GM12874 (cell line): ENCODE results near the gene NEUROG3.

Experiments
- TF ChIP-seq, protein P1 (sequence below): IDR thresholded peaks from 2 replicates; pipeline ENCODE4 v1.5.1; 2011; ENCODE audit warnings: low read depth, mild to moderate bottlenecking, control low read depth, low read length, moderate library complexity; ENCODE audit not compliant: insufficient read depth

The NEUROG3 gene, protein sequence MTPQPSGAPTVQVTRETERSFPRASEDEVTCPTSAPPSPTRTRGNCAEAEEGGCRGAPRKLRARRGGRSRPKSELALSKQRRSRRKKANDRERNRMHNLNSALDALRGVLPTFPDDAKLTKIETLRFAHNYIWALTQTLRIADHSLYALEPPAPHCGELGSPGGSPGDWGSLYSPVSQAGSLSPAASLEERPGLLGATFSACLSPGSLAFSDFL

DNA sequence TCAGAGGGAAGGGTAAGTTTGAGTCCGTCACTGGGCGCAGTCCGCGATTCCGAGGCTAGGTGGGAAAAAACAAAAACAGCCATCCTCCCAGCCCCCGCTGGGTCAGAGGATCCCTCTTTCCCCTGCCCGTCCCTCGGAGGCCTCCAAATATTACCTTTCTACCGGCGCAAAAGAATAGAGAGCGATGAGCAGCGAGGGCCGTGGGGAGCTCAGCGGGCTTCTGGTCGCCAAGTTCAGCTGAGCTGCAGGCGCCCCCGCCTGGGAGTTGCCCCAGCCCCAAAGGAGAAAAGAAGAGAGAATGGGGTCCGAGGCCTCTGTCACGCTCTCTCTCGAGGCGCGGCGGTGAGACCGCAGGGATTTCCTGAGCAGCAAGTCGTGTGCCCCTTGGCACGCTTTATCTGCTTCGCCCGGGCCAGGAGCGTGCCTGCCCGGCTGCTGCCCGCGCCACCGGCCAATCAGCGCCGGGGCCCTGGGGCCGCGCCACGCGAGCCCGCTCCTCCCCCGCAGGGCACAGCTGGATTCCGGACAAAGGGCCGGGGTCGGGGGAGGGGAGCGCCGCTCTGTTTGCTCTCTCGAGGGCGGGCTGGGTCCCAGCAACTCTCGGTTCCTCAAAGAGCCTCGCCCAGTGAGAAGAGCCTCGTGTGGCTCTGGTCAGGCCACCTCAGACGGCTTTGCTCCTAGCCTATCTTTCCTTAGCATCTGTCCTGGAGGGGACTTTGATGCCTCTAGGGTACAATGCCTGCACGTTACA, at the start of gene NEUROG3:
TSS of gene NEUROG3 (minus strand) at position 367 of the 751 bp plus-strand sequence. CDS start 379 bp downstream, outside the sequence.
- TF ChIP-seq, protein P1, sequence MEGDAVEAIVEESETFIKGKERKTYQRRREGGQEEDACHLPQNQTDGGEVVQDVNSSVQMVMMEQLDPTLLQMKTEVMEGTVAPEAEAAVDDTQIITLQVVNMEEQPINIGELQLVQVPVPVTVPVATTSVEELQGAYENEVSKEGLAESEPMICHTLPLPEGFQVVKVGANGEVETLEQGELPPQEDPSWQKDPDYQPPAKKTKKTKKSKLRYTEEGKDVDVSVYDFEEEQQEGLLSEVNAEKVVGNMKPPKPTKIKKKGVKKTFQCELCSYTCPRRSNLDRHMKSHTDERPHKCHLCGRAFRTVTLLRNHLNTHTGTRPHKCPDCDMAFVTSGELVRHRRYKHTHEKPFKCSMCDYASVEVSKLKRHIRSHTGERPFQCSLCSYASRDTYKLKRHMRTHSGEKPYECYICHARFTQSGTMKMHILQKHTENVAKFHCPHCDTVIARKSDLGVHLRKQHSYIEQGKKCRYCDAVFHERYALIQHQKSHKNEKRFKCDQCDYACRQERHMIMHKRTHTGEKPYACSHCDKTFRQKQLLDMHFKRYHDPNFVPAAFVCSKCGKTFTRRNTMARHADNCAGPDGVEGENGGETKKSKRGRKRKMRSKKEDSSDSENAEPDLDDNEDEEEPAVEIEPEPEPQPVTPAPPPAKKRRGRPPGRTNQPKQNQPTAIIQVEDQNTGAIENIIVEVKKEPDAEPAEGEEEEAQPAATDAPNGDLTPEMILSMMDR, result no peak

DNA sequence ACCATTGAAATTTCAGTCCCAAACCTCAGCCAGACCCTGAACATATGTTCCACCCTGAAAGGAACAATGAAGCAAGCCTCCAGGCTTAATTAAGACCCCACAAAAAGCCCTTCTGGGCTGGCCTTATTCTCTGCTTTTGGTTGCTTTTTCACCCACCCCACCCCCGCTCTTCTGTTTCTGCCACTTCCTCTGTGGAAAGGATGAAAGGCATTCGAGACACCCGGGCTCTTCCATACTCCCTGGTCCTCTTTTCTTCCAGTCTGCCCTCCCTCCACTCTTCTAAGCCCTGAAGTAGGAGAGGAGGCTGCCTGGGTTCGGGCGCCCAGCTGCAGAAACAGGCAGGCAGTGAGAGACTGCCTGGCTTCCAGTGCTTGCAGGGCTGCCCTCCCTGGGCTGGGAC, 47.4 kb upstream of the NEUROG3 start:
- TF ChIP-seq, protein P1, result no peak

DNA sequence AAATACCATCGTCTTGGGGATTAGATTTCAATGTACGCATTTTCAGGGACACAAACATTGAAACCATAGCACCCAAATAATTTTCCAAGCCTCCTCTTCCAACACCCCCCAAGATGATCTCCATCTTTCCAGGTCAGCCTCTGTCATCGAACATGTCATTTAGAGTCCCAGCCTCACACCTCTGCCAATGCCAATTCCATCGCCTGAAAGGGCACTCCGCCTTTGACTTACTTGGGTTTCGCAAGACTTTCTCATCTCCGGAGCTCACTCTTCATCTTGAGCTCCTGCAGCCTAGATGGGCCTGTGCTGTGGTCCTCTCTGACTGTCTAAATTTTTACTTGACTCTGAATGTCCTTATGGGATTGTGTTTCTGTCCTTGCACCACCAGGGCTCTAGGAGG, 46.4 kb upstream of the NEUROG3 start:
- TF ChIP-seq, protein P1, result no peak

DNA sequence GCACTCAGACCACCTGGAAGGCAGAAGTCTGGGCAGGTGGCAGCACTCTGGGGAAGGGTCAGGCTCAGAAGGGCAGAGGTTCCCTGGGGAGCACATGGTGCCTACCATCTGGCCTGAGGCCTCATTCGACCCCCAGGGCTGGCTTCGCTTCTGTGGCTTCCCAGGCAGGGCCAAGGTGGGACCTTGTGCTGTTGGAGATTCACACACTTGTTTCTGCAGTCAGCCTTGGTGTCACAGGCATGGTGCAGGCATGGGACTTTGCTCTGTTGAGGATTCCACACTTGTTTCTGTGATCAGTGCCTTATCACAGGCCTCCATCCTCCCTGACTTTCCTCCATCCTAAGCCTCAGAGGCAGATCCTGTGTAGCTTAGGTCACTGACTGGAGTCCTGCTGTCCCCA, 45.5 kb upstream of the NEUROG3 start:
- TF ChIP-seq, protein P1, result no peak

DNA sequence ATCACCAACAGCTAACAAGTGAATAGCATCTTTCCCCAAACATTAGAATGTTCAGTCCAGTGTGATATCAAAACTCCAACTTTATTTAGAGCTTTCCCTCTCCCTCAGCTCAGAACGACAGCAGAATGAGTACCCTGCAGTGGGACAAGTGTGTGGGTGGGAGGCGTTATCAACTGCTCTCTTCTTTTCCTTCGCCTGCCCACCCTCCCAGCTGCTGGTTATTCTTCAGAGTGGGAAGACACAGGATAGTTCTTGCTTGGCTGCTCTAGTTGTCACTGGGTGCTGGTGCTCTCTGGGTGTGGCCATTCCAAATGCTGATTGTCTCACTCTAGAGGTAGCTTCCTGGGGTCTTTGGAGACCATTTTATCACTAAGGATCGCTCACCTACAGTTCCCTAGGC, 43.1 kb upstream of the NEUROG3 start:
- TF ChIP-seq, protein P1, result no peak

DNA sequence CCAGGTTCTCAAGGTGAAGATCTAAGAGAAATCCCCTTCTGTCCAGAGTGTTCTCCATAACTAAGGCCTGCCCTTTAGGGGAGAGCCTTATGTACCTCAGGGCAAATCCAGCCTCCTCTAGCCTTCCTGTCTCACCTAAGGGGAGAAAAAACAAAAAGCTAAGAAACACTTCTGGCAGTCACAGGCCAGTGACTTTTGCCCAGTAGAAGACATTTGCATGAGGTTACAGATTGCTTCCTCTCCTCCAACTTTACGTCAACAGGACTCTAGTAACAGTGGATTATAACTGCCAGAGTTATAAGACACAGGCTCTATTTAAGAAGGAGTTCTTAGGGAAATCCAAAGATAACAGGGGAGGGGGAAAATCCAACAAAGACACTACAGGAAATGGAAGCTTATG, 40.9 kb upstream of the NEUROG3 start:
- TF ChIP-seq, protein P1, result no peak

DNA sequence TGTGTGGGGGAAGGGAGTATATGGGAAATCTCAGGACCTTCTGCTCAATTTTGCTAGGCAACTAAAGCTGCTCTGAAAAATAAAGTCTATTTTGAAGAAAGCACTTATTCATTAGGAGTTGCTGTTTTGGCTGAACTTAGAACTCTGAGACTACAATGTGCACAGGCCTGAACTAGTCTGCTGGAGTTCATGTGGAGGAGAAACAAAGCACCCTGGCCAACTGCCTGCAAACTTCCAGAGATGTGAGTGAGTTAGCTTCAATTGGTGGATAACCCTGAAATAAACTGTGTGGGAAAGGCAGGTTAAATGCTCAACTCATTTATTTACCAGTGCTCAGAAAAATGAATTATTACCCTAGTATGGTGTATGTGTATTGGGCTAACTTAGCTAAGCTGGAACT, 39.5 kb upstream of the NEUROG3 start:
- TF ChIP-seq, protein P1, result no peak
